Neural cell (in vitro differentiated cells): Measurements from ENCODE around the gene ICAM2. TPM values are rescaled to one million over a fixed set of nuclear protein-coding genes. Genes with fewer than 3 reads are reported as not detected.

ENCODE experiments used
- H2AFZ ChIP-seq: fragments of 200-600, 300-800 bp; sonication (generic), shearing (Covaris generic); 2 replicates; pipeline ENCODE4 v1.6.0; 2014; ENCODE audit warnings: low read depth, mild to moderate bottlenecking, antibody characterized with exemption, low read length, moderate library complexity
- H3F3A ChIP-seq: fragments of 200-600 bp; shearing (Covaris generic); 2 replicates; pipeline ENCODE4 v1.6.1; 2016; ENCODE audit warnings: mild to moderate bottlenecking, moderate library complexity, mixed read lengths, antibody characterized with exemption, low read length; ENCODE audit not compliant: insufficient read depth, poor library complexity, severe bottlenecking
- H3K27ac ChIP-seq: fragments of 200-600, 300-800 bp; sonication (generic), shearing (Covaris generic); 2 replicates; pipeline ENCODE4 v1.5.1; 2014; ENCODE audit warnings: mild to moderate bottlenecking, low read length, moderate library complexity
- H3K27me3 ChIP-seq: fragments of 300-800, 200-600 bp; sonication (generic), shearing (Covaris generic); 2 replicates; pipeline ENCODE4 v1.6.0; 2014; ENCODE audit warnings: mild to moderate bottlenecking, low read depth, low read length, moderate library complexity; ENCODE audit not compliant: insufficient read depth
- H3K36me3 ChIP-seq: fragments of 300-800, 200-600 bp; sonication (generic), shearing (Covaris generic); 2 replicates; pipeline ENCODE4 v1.5.1; 2014; ENCODE audit warnings: mild to moderate bottlenecking, antibody characterized with exemption, low read length, moderate library complexity; ENCODE audit not compliant: insufficient read depth
- H3K4me2 ChIP-seq: fragments of 300-800, 200-600 bp; sonication (generic), shearing (Covaris generic); 2 replicates; pipeline ENCODE4 v1.6.0; 2014; ENCODE audit warnings: mild to moderate bottlenecking, low read length
- H3K4me3 ChIP-seq: fragments of 300-800, 200-600 bp; sonication (generic), shearing (Covaris generic); 2 replicates; pipeline ENCODE4 v1.5.1; 2014; ENCODE audit warnings: mild to moderate bottlenecking, low read length, moderate library complexity
- H3K79me2 ChIP-seq: fragments of 200-600 bp; shearing (Covaris generic); replicated peaks from 2 replicates; pipeline ENCODE4 v1.6.0; 2014; ENCODE audit warnings: mild to moderate bottlenecking, low read length, moderate library complexity; ENCODE audit not compliant: insufficient read depth
- H3K9ac ChIP-seq: fragments of 300-800, 200-600 bp; sonication (generic), shearing (Covaris generic); 2 replicates; pipeline ENCODE4 v1.6.1; 2016; ENCODE audit warnings: mild to moderate bottlenecking, low read length, mixed read lengths
- H3K9me2 ChIP-seq: fragments of 200-600 bp; shearing (Covaris generic); 2 replicates; pipeline ENCODE4 v1.6.1; 2016; ENCODE audit warnings: mild to moderate bottlenecking, low read length, mixed read lengths; ENCODE audit not compliant: insufficient read depth
- H3K9me3 ChIP-seq: fragments of 200-600, 300-800 bp; sonication (generic), shearing (Covaris generic); 2 replicates; pipeline ENCODE4 v1.6.1; 2016; ENCODE audit warnings: mild to moderate bottlenecking, mixed run types, low read length, moderate library complexity, mixed read lengths
- H4K20me1 ChIP-seq: fragments of 200-600 bp; shearing (Covaris generic); 2 replicates; pipeline ENCODE4 v1.6.1; 2016; ENCODE audit warnings: mild to moderate bottlenecking, mixed run types; ENCODE audit not compliant: insufficient read depth
- CTCF ChIP-seq: fragments of 450-650 bp; IDR thresholded peaks from 2 replicates; pipeline ENCODE4 v1.5.1; 2014; ENCODE audit warnings: antibody characterized with exemption, mild to moderate bottlenecking, moderate library complexity; ENCODE audit not compliant: poor library complexity, severe bottlenecking
- EP300 ChIP-seq: fragments of 450-650 bp; conservative IDR thresholded peaks from 2 replicates; pipeline ENCODE4 v1.6.1; 2014; ENCODE audit warnings: antibody characterized with exemption, mild to moderate bottlenecking, moderate library complexity; ENCODE audit not compliant: poor library complexity, severe bottlenecking
- EZH2 ChIP-seq: fragments of 200-600, 300-800 bp; shearing (Covaris generic), sonication (generic); IDR thresholded peaks from 2 replicates; pipeline ENCODE4 v1.6.1; 2014; ENCODE audit warnings: antibody characterized with exemption, low read length, borderline replicate concordance, mild to moderate bottlenecking; ENCODE audit not compliant: insufficient read depth, poor library complexity, severe bottlenecking
- MXI1 ChIP-seq: fragments of 450-650 bp; conservative IDR thresholded peaks from 2 replicates; pipeline ENCODE4 v1.6.1; 2014; ENCODE audit warnings: antibody characterized with exemption, mild to moderate bottlenecking; ENCODE audit not compliant: poor library complexity, severe bottlenecking
- POLR2AphosphoS5 ChIP-seq: IDR thresholded peaks from 2 replicates; pipeline ENCODE4 v1.6.1; 2012
- RAD21 ChIP-seq: fragments of 450-650 bp; conservative IDR thresholded peaks from 2 replicates; pipeline ENCODE4 v1.6.1; 2014; ENCODE audit warnings: antibody characterized with exemption, mild to moderate bottlenecking, moderate library complexity
- REST ChIP-seq: IDR thresholded peaks from 2 replicates; pipeline ENCODE4 v1.6.1; 2012; ENCODE audit warnings: borderline replicate concordance
- SMC3 ChIP-seq: fragments of 450-650 bp; conservative IDR thresholded peaks from 2 replicates; pipeline ENCODE4 v1.6.1; 2014; ENCODE audit warnings: antibody characterized with exemption, mild to moderate bottlenecking, moderate library complexity; ENCODE audit not compliant: poor library complexity
- TAF1 ChIP-seq: IDR thresholded peaks from 2 replicates; pipeline ENCODE4 v1.6.1; 2012; ENCODE audit warnings: low read depth
- polyA plus RNA-seq: library from polyadenylated mRNA; depleted of rRNA; stranded (reverse); fragments of >200 nt; gene quantifications from 2 replicates; pipeline ENCODE4 v1.2.3, GENCODE V29; 2014

ICAM2 gene
- polyA plus RNA-seq, 1 donor from 2014 or later: not detected

GRCh38 chr17:64003526-64004121, 16.8 kb downstream of the ICAM2 start:
- H3K27ac ChIP-seq: no peak overlapping the region
- TF ChIP-seq REST (no peak), CTCF (no peak), SMC3 (no peak), TAF1 (no peak), EP300 (no peak), EZH2 (no peak), POLR2AphosphoS5 (no peak), RAD21 (no peak)

GRCh38 chr17:64002658-64003525, 17.5 kb downstream of the ICAM2 start:
- Histone ChIP-seq H3K4me3 (no peak overlapping the region), H4K20me1 (no peaks in the 10 kb centered on the region), H3K9me2 (no peaks in the 10 kb centered on the region), H2AFZ (no peak overlapping the region), H3K36me3 (no peaks in the 10 kb centered on the region), H3K27me3 (no peaks in the 10 kb centered on the region), H3K4me2 (no peak overlapping the region), H3K27ac (no peak overlapping the region), H3F3A (no peaks in the 10 kb centered on the region), H3K79me2 (no peaks in the 10 kb centered on the region), H3K9ac (no peak overlapping the region), H3K9me3 (no peaks in the 10 kb centered on the region)
- TF ChIP-seq POLR2AphosphoS5 (no peak), RAD21 (no peak), TAF1 (no peak), EP300 (no peak), MXI1 (no peak), SMC3 (no peak), REST (no peak), EZH2 (no peak), CTCF (no peak)

More at GRCh38 chr17:64003526-64004121, 16.8 kb downstream of the ICAM2 start:
- H3K27me3 ChIP-seq: no peaks in the 10 kb centered on the region
- no peaks in the 10 kb centered on the region for H4K20me1 ChIP-seq
- no peak overlapping the region for H3K9ac ChIP-seq
- no peaks in the 10 kb centered on the region for H3K9me2 ChIP-seq
- H3K36me3 ChIP-seq: no peaks in the 10 kb centered on the region
- no peaks in the 10 kb centered on the region for H3K9me3 ChIP-seq
- no peaks in the 10 kb centered on the region for H3K79me2 ChIP-seq
- H2AFZ ChIP-seq: no peak overlapping the region
- no peak overlapping the region for H3K4me2 ChIP-seq
- no peaks in the 10 kb centered on the region for H3F3A ChIP-seq
- H3K4me3 ChIP-seq: no peak overlapping the region
